HG02973 (cell line): ENCODE results near the gene PCLAF.
"Not testable (repeated sequence)": the region's sequence is repeated elsewhere in the genome, so short reads cannot be mapped to it uniquely, and the experiment has no call there.

Source experiments
- ATAC-seq: cut with Tn5 transposase; IDR thresholded peaks from one replicate; pipeline ENCODE4 v1.9.1; 2021; ENCODE audit warnings: moderate library complexity; ENCODE audit not compliant: unreplicated experiment

PCLAF gene, protein sequence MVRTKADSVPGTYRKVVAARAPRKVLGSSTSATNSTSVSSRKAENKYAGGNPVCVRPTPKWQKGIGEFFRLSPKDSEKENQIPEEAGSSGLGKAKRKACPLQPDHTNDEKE

DNA sequence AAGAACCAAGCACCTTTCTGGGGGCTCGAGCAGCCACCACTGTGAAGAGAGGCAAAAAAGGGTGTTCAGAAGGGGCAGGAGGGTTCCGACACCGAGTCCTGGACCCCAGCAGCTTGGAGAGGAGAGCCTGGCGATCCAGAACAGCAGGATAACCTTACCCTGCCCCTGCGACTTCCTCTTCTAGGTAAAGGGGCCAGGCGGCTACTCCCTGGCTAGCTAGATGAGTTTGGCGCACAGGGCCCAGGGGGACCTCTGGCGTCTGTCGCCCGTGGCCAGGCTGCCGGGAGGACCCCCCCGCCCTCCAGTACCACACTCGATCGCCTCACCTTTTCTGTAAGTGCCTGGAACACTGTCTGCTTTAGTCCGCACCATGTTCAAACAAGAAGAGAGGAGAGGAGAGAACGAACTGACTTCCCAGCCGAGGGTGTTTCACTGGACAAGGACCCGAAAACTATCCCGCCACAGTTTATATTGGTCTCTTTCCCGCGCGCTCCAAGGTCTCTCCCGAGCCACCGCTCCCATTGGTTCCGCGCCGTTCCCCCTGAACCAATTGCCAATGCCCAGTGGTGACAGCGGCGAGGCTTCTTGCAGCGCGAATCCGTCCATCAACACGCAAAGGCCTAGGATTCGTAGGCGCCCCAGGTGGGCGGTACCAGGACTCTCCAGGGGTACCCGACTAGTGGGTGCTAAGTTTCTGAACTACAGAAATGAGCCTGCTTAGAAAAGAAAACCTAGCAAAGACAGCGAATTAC lies at the start of gene PCLAF:
TSS of gene PCLAF (minus strand) at position 442 of the 752 bp plus-strand sequence. CDS start at position 372, 70 bp downstream.
- peak; percentile 97 for ATAC-seq

GRCh38 chr15:64430000-64430735 lies 48.9 kb upstream of the PCLAF start:
- no peak for ATAC-seq

- ATAC-seq = no peak
Observed at GRCh38 chr15:64429448-64429847, 48.2 kb upstream of the PCLAF start.

- no peak for ATAC-seq
Observed at GRCh38 chr15:64426845-64427465, 45.7 kb upstream of the PCLAF start.

GRCh38 chr15:64425221-64425620 lies 44.0 kb upstream of the PCLAF start:
- no peak for ATAC-seq

DNA sequence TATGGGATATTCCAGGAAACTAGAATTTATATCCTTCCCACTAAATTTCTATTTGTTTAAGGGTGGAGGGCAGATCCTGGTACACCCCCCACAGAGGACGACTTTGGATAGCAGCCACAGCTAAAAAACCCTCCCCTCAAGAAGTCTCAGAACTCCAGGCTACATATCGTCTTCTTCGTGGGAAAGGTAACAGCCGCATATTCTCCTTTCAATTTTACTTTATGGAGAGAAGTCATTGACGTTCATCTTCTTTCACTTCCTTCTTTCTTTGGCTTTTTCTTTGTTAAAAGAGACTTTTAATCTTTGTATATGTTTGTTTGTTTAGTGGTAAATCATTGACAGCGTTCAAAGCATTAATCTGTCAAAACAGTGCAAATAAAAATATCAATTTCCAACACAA lies 42.7 kb upstream of the PCLAF start:
- no peak for ATAC-seq

DNA sequence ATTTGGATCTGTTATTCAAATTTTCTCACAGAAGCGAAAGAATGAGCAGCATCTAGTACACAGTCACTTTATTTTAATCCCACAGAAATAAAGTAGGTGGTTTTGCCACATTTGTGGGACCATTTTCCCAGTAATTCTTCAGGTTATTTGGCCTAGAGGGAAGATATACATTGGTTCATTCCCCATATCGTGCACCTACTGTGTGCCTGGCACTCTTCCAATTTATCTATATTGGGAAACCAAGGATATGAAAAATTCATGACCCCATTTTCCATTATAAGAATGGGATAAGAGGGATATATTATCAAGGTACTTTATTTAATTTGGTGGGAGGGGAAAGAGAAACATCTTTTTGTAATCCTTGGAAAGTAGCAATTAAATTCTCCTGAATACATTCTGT lies 41.5 kb upstream of the PCLAF start:
- ATAC-seq = no peak

GRCh38 chr15:64412216-64412615 lies 31.0 kb upstream of the PCLAF start:
- no peak for ATAC-seq

DNA sequence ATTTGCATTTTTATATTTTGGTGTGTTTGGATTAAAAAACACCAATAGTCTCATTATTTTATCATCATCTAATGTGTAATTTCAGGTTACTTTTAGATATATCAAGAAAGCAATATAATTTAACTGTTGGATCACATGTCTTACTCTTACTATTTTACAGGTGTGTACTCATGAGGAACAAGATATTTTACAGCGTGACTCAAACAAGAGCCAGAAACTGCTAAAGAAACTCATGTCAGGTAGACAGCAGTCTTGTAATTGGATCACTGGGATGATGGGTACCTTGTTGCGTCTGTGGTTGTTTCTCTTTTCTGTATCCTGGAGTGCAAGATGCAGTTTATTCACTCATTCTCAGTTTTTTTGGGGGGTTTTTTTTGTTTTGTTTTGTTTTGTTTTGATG lies 19.3 kb upstream of the PCLAF start:
- no peak for ATAC-seq

DNA sequence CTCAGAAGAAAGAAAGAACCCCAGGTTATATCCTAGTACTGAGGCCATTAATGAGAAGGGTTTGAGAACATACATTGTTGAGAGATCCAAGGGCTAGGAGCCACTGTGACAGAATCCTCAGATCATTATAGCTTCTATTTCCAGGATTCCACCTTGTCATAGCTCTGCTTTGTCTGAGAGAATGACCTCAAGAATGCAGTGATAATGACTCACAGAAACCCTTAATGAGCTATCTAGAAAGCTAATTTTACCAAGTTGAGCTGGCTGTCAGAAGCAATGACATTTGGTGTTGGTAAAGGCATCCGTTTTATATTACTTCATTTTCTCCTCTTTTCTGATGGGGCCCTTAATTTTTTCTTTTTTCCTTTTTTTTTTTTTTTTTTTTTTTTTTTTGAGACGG lies 17.3 kb upstream of the PCLAF start:
- ATAC-seq = no peak

GRCh38 chr15:64396789-64397188 lies 15.5 kb upstream of the PCLAF start:
- no peak for ATAC-seq

DNA sequence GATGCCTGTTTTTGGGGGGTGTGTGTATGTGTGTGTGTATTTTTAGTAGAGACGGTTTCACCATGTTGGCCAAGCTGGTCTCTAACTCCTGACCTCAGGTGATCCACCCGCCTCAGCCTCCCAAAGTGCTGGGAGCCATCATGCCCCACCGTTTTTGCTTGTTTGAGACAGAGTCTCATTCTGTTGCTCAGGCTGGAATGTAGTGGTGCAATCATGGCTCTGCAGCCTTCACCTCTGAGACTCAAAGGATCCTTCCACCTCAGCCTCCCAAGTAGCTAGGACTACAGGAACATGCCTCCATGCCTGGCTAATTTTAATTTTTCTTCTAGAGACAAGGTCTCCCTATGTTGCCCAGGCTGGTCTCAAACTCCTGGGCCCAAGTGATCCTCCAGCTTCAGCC lies 11.2 kb upstream of the PCLAF start:
- ATAC-seq = not testable (repeated sequence)

GRCh38 chr15:64389036-64389435 lies 7.8 kb upstream of the PCLAF start:
- ATAC-seq = no peak

- peak; percentile 94 for ATAC-seq
Observed at GRCh38 chr15:64387562-64388168, 6.4 kb upstream of the PCLAF start, which contains the start of gene TRIP4. Gene TRIP4 (plus strand): TSS chr15:64387836. CDS start chr15:64387864, 28 bp downstream.

DNA sequence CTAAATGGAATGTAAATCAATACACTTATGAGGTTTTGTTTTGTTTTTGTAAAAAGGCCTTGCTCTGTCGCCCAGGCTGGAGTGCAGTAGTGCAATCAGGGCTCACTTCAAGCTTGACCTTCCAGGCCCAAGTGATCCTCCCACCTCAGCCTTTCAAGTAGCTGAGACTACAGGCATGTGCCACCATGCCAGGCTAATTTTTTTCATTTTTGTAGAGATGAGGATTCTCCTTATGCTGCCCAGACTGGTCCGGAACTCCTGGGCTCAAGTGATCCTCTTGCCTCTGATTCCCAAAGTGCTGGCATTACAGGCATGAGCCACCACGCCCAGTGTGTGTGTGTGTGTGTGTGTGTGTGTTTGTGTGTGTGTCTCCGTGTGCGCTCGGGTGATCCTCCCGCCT lies 5.0 kb upstream of the PCLAF start:
- ATAC-seq = no peak

GRCh38 chr15:64383760-64384159 lies 2.5 kb upstream of the PCLAF start:
- no peak for ATAC-seq

DNA sequence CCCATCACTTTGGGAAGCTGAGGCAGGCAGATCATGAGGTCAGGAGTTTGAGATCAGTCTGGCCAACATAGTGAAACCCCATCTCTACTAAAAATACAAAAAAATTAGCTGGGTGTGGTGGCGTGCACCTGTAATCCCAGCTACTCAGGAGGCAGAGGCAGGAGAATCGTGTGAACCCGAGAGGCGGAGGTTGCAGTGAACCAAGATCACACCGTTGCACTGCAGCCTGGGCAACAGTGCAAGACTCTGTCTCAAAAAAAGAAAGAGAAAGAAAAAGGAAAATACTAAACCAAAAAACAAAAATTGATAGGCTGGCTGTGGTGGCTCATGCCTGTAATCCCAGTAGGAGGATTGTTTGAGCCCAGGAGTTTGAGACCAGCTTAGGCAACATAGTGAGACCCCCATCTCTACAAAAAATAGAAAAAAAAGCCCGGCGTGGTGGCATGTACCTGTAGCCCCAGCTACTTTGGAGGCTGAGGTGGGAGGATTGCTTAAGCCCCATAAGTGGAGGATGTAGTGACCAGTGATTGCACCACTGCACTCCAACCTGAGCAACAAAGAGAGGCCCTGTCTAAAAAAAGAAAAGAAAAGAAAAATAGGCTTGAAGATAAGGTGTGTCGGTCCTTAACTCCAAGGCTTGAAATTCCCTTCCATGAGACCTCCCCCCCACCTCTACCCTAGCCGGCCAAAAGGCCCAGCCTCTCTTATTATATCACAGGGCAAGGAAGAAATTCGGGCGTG lies 941 bp downstream of the PCLAF start:
- peak; percentile 7 for ATAC-seq

DNA sequence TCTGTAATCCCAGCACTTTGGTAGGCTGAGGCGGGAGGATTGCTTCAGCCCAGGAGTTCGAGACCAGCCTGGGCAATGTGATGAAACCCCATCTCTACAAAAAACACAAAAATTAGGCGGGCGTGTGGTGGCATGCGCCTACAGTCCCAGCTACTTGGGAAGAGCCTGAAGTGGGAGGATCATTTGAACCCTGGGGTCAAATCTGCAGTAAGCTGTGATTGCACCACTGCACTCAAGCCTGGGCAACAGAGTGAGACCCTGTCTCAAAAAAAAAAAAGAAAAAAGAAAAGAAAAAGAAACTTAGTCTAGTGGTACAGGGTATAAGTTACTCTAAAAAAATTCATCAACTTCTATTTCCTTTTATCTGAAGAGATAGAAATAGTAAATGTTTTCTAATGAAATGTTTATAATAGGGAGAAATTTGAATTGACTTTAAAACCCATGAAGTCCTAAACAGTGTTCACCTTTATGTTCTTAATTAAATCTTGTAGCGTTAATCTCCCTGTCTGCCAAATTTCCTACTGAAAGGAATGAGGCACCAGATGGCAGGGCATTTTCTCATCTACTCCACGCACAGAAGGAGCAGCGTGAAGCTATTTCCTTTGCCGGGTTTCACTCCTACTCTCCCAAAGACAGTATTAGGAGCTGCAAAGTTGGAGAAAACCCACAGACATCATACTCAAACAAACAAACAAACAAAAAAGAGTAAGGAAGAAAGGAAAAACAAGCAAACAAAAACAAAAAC lies 1.9 kb downstream of the PCLAF start:
- ATAC-seq = no peak

GRCh38 chr15:64373360-64373759 lies 7.9 kb downstream of the PCLAF start:
- no peak for ATAC-seq

DNA sequence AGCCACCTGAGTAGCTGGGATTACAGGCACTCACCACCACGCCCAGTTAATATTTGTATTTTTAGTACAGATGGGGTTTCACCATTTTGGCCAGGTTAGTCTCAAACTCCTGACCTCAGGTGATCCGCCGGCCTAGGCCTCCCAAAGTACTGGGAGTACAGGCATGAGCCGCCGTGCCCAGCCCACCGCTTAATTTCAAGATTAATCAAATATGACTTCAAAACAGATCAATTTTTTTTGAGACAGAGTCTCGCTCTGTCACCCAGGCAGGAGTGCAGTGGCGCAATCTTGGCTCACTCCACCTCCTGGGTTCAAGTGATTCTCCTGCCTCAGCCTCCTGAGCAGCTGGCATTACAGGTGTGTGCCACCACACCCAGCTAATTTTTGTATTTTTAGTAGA lies 9.9 kb downstream of the PCLAF start:
- ATAC-seq = not testable (repeated sequence)
